Loucy (cell line): ENCODE results near the gene MAT2A.

Experiments
- CTCF ChIP-seq: fragments of 200-600 bp; sonication (generic); conservative IDR thresholded peaks from 2 replicates; pipeline ENCODE4 v1.5.1; 2014; ENCODE audit warnings: mild to moderate bottlenecking, antibody characterized with exemption, low read length
- EZH2phosphoT487 ChIP-seq: fragments of 200-600 bp; IDR thresholded peaks from 2 replicates; pipeline ENCODE4 v1.6.1; 2018; ENCODE audit warnings: antibody characterized with exemption, mild to moderate bottlenecking, moderate library complexity, borderline replicate concordance

GRCh38 chr2:85490861-85491755 lies 47.9 kb upstream of the MAT2A start:
- TF ChIP-seq CTCF: no peak
- TF ChIP-seq EZH2phosphoT487: no peak
